NCI-H1436 (cell line): ENCODE results near the gene NEDD4L.
"Not testable (repeated sequence)": the region's sequence is repeated elsewhere in the genome, so short reads cannot be mapped to it uniquely, and the experiment has no call there.

Experiments used
- DNase-seq: peaks from one replicate; lab custom pipeline; 2025; lab: John Stamatoyannopoulos, UW

Gene NEDD4L

GRCh38 chr18:58378411-58379379, 334.7 kb downstream of the NEDD4L start:
- DNase-seq = no peak

DNA sequence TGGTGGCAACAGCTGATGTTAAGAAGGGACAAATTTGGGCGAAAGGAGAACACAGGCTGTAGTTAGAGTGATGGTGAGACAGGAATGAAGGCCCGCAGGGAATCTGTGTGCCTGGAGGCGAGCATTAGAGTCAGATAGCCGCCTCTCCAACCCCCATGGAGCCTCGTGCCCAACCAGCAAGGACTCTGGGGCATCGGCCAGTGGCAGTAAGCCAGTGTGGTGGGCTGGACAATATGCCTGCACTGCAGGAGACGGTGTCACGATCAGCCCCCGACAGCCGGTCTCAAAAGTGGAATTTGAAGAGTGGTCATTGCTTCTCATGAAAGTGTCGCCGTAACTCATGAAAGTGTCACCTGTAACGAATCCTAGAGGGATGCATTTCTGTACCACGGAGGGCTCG, 335.4 kb downstream of the NEDD4L start:
- DNase-seq = no peak

GRCh38 chr18:58380113-58380512, 336.1 kb downstream of the NEDD4L start:
- DNase-seq = not testable (repeated sequence)

- DNase-seq = no peak
These were observed 337.8 kb downstream of the NEDD4L start for GRCh38 chr18:58381676-58382411.

- DNase-seq = no peak
These were observed 338.4 kb downstream of the NEDD4L start for GRCh38 chr18:58382446-58382845.

DNA sequence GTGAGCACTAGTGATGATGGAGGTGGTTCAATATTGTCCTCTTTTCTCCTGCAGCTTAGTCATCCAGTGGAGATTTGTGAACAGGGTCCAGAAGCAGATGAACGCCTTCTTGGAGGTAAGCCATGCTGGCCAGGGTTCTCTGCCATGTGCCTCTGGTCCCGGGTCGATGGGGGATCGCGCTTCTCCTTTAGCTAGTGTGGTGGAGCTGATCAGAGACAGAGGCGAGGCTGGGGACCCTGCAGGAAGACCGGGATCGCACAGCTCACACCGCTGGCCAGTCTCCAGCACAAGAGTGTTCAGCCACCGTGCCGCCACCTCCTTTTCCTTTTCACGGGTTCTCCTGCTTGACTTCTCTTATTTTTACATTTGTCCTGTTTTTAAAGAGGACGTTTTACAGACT, 341.4 kb downstream of the NEDD4L start:
- no peak for DNase-seq

DNA sequence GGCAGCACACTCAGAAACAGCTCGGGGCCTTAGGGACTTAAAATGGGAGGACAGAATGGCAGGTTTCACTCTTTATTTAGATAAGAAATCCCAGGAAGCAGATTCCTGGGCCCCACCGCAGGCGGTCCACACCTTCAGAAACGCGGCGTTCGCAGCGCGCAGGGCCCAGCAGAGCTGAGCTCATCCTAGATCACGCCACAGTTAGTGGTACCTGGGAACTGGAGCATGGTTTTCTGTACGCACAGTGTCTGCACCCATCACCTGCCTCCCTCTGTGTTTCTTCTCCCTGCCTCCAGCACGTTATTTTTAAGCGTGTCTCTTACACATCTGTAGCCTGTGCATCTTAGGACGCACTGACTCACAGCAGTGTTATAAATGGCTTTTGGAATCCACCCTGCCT, 342.8 kb downstream of the NEDD4L start:
- no peak for DNase-seq

DNA sequence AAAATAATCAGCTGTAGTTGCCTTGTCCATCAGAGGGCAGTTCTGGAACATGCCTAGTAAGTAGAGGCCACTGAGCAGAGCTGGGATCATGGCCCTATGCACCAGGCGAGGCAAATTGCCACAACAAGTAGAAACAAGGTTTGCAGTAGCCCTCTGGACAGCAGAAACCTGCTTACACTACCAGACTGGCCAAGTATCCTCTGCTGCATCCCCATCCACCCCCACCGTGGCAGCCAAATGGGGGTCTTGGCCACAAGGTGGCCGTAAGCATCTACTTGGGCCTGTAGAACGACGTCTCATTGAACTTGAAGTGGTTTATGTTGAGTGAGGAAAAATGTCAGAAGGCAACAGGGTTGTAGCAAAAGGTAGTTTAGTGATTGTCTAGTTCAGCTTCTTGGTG, 343.7 kb downstream of the NEDD4L start:
- no peak for DNase-seq

DNA sequence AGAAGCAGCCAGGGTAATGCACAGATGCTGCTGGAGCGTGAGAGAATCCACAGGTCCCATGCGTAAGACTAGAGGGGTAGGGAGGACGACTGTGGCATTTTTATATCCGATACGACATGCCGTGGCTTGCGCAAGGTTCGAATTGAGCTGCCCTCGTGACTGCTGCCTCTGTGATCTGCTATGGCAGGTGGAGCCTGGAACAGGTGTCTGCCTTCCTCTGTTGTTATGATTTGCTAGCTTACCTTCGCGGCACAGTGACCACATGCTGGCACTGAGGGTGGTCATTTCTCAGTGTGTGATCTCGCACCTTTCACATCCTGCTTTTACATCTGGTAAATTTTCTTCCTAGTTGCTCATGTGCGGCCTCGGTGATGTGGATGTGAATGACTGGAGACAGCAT, 344.7 kb downstream of the NEDD4L start:
- no peak for DNase-seq

GRCh38 chr18:58389745-58390144, 345.7 kb downstream of the NEDD4L start:
- DNase-seq = no peak

DNA sequence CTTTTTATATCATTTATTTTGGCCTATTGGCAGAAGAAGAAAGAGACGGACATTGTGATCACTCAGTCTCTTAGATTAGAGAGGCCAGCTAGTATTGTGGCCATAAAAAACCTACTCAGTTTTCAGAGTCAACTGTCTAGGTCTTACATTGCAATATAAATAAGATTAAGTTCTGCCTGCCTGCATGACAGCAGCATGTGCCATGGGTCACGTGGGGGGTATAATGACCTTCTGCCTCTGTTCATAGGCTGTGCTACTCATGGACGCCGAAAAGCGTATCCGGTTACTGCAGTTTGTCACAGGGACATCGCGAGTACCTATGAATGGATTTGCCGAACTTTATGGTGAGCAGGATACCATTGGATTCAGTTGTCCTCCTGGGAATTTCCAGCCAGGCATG, 346.4 kb downstream of the NEDD4L start:
- DNase-seq = no peak

DNA sequence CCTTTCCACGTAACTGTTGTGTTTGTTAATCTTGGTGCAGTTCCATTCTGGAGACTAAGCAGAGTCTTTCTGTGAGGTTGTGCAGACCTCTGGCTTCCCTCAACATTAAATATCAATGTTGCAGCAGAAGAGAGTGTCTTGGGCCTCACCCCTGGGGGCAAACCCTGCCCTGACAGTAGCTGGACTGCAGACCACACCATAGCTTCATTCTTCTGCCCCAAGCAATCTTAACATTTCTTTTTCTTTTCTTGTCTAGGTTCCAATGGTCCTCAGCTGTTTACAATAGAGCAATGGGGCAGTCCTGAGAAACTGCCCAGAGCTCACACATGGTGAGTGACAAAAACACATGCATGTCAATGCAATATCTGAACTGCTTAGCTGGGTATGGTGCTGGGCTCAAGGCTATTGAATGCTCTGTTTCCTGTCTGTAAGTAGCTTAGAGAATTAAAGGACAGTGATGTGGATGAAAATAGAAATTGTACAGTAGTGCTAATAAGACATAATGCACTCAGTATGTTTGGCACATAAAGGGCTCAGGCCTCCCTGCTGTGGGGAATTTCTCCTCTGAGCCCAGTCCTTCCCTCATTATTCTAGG, 347.3 kb downstream of the NEDD4L start:
- no peak for DNase-seq

DNA sequence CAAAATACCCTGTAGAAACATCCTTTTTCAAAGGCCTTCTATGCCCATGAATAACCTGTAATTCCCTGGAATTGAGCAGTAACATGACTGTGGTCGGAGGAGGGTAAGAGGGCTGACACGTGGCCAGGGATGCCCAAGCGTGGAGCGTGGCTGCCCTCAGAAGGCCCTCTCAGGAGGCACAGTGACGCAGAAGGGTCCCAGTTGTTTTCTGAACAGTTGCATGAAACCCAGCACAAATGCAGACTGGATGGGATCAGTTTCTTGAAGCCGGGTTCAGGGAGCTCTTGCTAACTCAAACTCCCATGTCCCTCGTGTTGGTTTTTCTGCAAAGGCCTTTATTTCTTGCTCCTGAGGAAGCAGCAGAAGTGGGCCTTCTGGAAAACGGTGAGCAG, 347.9 kb downstream of the NEDD4L start:
- DNase-seq = no peak

DNA sequence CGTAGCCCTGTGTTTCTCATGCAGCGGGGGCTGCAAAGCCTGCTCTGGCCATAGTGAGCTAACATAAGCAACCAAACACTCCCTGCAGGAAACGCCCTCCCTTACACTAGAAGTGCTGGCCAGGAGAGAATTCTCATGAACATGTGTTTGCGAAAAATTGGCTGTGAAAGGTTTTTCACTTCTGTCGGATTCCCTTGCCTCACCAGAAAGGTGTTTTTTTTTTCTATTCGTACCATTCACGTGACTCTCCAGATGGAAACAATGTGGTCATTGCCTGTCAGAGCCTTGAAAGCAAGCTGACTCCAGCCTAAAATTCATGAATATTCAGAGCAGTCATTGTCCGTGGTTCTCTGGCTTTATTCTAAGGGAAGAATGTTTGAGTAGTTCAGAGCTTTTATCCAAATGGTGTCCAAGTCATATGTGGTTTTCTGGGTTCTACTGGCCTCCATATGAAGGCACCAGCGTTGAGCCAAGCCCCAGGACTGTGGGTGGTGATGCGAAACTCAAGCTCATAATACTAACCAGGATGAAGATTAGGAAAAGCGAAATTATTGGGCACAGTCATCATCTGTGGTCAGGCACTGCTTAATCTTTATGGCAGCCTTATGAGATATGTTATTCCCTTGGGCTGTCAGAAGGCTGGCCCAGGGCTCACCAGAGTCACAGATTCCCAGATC, 348.4 kb downstream of the NEDD4L start:
- DNase-seq = no peak

DNA sequence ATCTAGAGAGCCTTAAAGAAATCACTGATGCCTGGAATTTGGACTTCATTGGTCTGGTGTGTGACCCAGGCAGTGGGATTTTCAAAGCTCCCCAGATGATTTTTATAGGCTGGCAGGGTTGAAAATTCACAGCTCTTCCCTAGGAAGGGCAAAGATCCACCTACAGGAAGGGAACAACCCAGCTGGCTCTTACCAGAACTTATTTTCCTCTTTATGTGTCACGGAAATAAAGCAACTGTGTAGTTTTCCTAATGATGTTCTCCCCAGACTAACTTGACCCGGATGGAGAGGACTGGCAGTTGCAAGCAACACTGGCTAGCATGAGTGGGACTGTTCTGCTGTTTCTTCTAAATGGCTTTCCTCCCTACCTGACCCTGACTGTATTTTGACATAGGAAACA, 349.3 kb downstream of the NEDD4L start:
- DNase-seq = no peak

GRCh38 chr18:58394046-58394445, 350.0 kb downstream of the NEDD4L start:
- no peak for DNase-seq

GRCh38 chr18:58394602-58395425, 350.8 kb downstream of the NEDD4L start:
- DNase-seq = no peak

DNA sequence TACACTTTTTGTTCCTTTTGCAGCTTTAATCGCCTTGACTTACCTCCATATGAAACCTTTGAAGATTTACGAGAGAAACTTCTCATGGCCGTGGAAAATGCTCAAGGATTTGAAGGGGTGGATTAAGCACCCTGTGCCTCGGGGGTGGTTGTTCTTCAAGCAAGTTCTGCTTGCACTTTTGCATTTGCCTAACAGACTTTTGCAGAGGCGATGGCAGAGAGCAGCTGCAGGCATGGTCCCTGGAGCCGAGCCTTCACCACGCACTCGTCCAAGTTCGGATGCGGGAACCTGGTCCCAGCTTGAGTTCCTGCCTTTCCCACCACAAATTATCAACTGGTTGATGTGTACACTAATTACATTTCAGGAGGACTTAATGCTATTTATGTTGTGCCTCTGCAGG, 352.1 kb downstream of the NEDD4L start:
- DNase-seq = no peak

DNA sequence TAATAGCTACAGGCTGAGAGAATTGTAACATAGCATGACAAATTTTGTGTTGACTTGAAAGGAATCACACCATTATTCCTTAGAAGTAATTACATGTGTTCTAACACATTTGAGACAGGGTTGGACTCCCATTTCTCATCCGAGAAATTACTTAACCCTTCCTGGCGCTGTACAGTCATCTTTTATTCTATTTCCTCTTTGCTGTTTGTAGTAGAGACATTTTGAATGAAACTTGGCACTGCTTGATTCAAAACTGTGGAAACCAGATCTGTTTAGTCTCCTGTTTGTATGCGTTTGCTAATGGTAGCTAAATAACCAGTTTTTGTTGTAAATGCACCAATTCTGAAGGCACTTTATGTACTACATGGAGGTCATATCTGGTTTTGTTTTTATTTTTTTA, 352.9 kb downstream of the NEDD4L start:
- no peak for DNase-seq

GRCh38 chr18:58397385-58398132, 353.5 kb downstream of the NEDD4L start:
- DNase-seq = no peak
